Neural progenitor cell (in vitro differentiated cells): ENCODE measurements around the gene LMNB1.

ENCODE experiments used
- CTCF ChIP-seq: fragments of 200-600 bp; sonication (generic); IDR thresholded peaks from 2 replicates; pipeline ENCODE4 v1.5.1; 2017; ENCODE audit warnings: antibody characterized with exemption, mild to moderate bottlenecking
- EZH2 ChIP-seq: fragments of 200-600 bp; sonication (generic); IDR thresholded peaks from 2 replicates; pipeline ENCODE4 v1.6.1; 2017; ENCODE audit warnings: antibody characterized with exemption, mild to moderate bottlenecking, moderate library complexity
- EZH2phosphoT487 ChIP-seq: fragments of 200-600 bp; sonication (generic); IDR thresholded peaks from 2 replicates; pipeline ENCODE4 v1.6.1; 2017; ENCODE audit warnings: antibody characterized with exemption

- no peak for TF ChIP-seq CTCF
- no peak for TF ChIP-seq EZH2phosphoT487
- no peak for TF ChIP-seq EZH2
These were observed 16.2 kb downstream of the LMNB1 start for GRCh38 chr5:126793097-126793496.
